Hepatocyte (in vitro differentiated cells): ENCODE data around the gene DOCK4. TPM values are rescaled to one million over a fixed set of nuclear protein-coding genes. Genes with fewer than 3 reads are reported as not detected.

Experiments
- DNase-seq: peaks from one replicate; pipeline ENCODE4 v3.0.0-alpha.2; 2016; ENCODE audit warnings: low spot score
- H2AFZ ChIP-seq: fragments of 200-600 bp; sonication (generic); 2 replicates; pipeline ENCODE4 v1.6.0; 2016; ENCODE audit warnings: antibody characterized with exemption, mild to moderate bottlenecking
- H3K27ac ChIP-seq: fragments of 200-600 bp; sonication (generic); 2 replicates; pipeline ENCODE4 v1.5.1; 2016; ENCODE audit warnings: mild to moderate bottlenecking
- H3K27me3 ChIP-seq: fragments of 200-600 bp; sonication (generic); 2 replicates; pipeline ENCODE4 v1.6.1; 2016
- H3K36me3 ChIP-seq: fragments of 200-600 bp; sonication (generic); replicated peaks from 2 replicates; pipeline ENCODE4 v1.5.1; 2016; ENCODE audit warnings: low read depth; ENCODE audit not compliant: insufficient read depth
- H3K4me1 ChIP-seq: fragments of 200-600 bp; sonication (generic); 2 replicates; pipeline ENCODE4 v1.5.1; 2016; ENCODE audit warnings: mild to moderate bottlenecking, moderate library complexity; ENCODE audit not compliant: insufficient read depth
- H3K4me2 ChIP-seq: fragments of 200-600 bp; sonication (generic); 2 replicates; pipeline ENCODE4 v1.6.0; 2016
- H3K4me3 ChIP-seq: fragments of 200-600 bp; sonication (generic); 2 replicates; pipeline ENCODE4 v1.5.1; 2016; ENCODE audit warnings: mild to moderate bottlenecking
- H3K79me2 ChIP-seq: fragments of 200-600 bp; sonication (generic); 2 replicates; pipeline ENCODE4 v1.6.0; 2017; ENCODE audit warnings: mild to moderate bottlenecking
- H3K9me2 ChIP-seq: fragments of 200-600 bp; sonication (generic); replicated peaks from 2 replicates; pipeline ENCODE4 v1.6.0; 2017; ENCODE audit warnings: mild to moderate bottlenecking; ENCODE audit not compliant: insufficient read depth
- H3K9me3 ChIP-seq: fragments of 200-600 bp; sonication (generic); 2 replicates; pipeline ENCODE4 v1.5.1; 2016; ENCODE audit warnings: low read depth, mild to moderate bottlenecking
- H4K20me1 ChIP-seq: fragments of 200-600 bp; sonication (generic); 2 replicates; pipeline ENCODE4 v1.6.0; 2016; ENCODE audit warnings: mild to moderate bottlenecking; ENCODE audit not compliant: insufficient read depth, poor library complexity, severe bottlenecking
- CTCF ChIP-seq: fragments of 200-600 bp; sonication (generic); IDR thresholded peaks from 2 replicates; pipeline ENCODE4 v1.5.1; 2016; ENCODE audit warnings: antibody characterized with exemption, mild to moderate bottlenecking; ENCODE audit not compliant: poor library complexity
- EZH2 ChIP-seq: fragments of 200-600 bp; sonication (generic); IDR thresholded peaks from 2 replicates; pipeline ENCODE4 v1.6.1; 2016; ENCODE audit warnings: antibody characterized with exemption, mild to moderate bottlenecking, borderline replicate concordance
- EZH2phosphoT487 ChIP-seq: fragments of 200-600 bp; sonication (generic); IDR thresholded peaks from one replicate; pipeline ENCODE4 v1.6.1; 2018; ENCODE audit warnings: antibody characterized with exemption, mild to moderate bottlenecking, low read depth, moderate library complexity; ENCODE audit not compliant: unreplicated experiment, severe bottlenecking
- WGBS: methylation state at CpG from one replicate; pipeline ENCODE4 v1.1.6; 2016; ENCODE audit warnings: low lambda C conversion rate; ENCODE audit errors: missing lambda C conversion rate; 5-methylcytosine and 5-hydroxymethylcytosine counted together
- polyA plus RNA-seq: library from polyadenylated mRNA; unstranded; fragments of >200 nt; fragmentation: Nextera tagmentation; extraction: Ambion mirVana; gene quantifications from 2 replicates; pipeline ENCODE4 v1.2.1, GENCODE V29; 2016
- total RNA-seq: library from RNA; depleted of rRNA; stranded (reverse); fragments of >200 nt; gene quantifications from 2 replicates; pipeline ENCODE4 v1.2.3, GENCODE V29; 2014

DOCK4 gene
- total and polyA plus RNA-seq, 2 experiments from 2014 or later = 4.4 to 22.9 TPM

DNA sequence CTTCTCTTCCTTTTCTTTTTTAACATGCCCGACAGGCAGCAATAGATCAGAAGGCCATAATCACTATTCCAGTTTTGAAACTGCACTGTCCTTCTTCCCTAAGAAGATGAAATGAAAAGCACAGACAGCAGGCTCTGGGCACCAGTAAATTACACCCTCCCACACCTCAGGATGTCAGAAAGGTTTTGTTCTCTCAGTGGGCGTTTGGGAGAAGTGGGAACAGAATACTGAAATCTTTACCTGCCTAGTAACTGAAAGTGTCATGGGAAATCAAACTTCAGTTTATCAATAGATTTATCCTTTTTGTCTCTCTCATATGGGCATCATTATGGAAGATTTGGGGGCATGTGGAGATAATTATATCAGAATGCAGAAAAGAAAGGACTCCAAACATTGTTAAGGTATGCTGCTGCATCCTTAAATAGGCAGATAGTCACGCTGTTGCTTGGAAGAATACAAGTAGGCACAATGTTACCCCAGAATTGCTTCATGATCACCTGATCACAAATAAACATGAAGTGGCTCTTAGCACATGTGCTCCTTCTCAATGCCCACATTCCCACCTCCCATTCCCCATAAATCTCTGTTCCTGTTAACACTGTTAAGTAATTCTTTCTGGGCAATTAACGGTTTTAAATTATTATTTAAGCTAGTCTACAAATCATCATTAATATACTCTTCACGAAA lies 113.3 kb downstream of the DOCK4 start:
- Histone ChIP-seq H3K4me1 (peaks cover 5% of the 10 kb centered on the region), H3K27ac (no peak overlapping the region), H3K79me2 (peaks cover 18% of the 10 kb centered on the region), H3K4me2 (no peak overlapping the region), H3K36me3 (no peaks in the 10 kb centered on the region), H3K9me3 (no peaks in the 10 kb centered on the region), H4K20me1 (no peaks in the 10 kb centered on the region), H3K4me3 (no peak overlapping the region), H3K9me2 (no peaks in the 10 kb centered on the region), H2AFZ (no peak overlapping the region), H3K27me3 (no peaks in the 10 kb centered on the region)
- TF ChIP-seq CTCF (no peak), EZH2phosphoT487 (no peak), EZH2 (no peak)
- 80% methylated on average over 5 of the region's 5 CpGs for WGBS
- DNase-seq = no peak

GRCh38 chr7:112092306-112092705 lies 113.9 kb downstream of the DOCK4 start:
- no peaks in the 10 kb centered on the region for H3K36me3 ChIP-seq
- H3K27me3 ChIP-seq = no peaks in the 10 kb centered on the region
- no peaks in the 10 kb centered on the region for H4K20me1 ChIP-seq
- 79% methylated on average over 8 of the region's 8 CpGs for WGBS
- no peak for TF ChIP-seq EZH2
- no peak for TF ChIP-seq EZH2phosphoT487
- TF ChIP-seq CTCF = no peak
- H3K9me2 ChIP-seq = no peaks in the 10 kb centered on the region
- no peaks in the 10 kb centered on the region for H3K9me3 ChIP-seq
- DNase-seq = no peak
- peaks cover 5% of the 10 kb centered on the region for H3K4me1 ChIP-seq
- no peak overlapping the region for H3K27ac ChIP-seq
- H3K79me2 ChIP-seq = peaks cover 18% of the 10 kb centered on the region
- no peak overlapping the region for H3K4me3 ChIP-seq
- no peak overlapping the region for H2AFZ ChIP-seq
- H3K4me2 ChIP-seq = no peak overlapping the region

GRCh38 chr7:112091768-112092167 lies 114.4 kb downstream of the DOCK4 start:
- Histone ChIP-seq H4K20me1 (no peaks in the 10 kb centered on the region), H3K4me2 (no peak overlapping the region), H3K4me3 (no peak overlapping the region), H3K79me2 (peaks cover 16% of the 10 kb centered on the region), H3K36me3 (no peaks in the 10 kb centered on the region), H2AFZ (no peak overlapping the region), H3K27ac (no peak overlapping the region), H3K4me1 (peaks cover 7% of the 10 kb centered on the region), H3K9me3 (no peaks in the 10 kb centered on the region), H3K9me2 (no peaks in the 10 kb centered on the region), H3K27me3 (no peaks in the 10 kb centered on the region)
- 94% methylated on average over 3 of the region's 3 CpGs for WGBS
- TF ChIP-seq EZH2phosphoT487 (no peak), EZH2 (no peak), CTCF (no peak)
- DNase-seq = no peak
